ENCODE measurements around the gene MAPKAP1.

- TF ChIP-seq CTCF (conservative IDR thresholded peaks at IDR 0.05) (no peak), ZFX (IDR thresholded peaks at IDR 0.05) (no peak)
Measured at GRCh38 chr9:125660557-125660956, 46.5 kb downstream of the MAPKAP1 start.

Data from C4-2B (cell line).